Neuron (in vitro differentiated cells): ENCODE results near the gene CSNK1G2.

Experiments used
- H2AFZ ChIP-seq: one replicate; pipeline ENCODE4 v1.6.1; 2013; ENCODE audit warnings: low read depth, mild to moderate bottlenecking, inconsistent platforms, low read length, moderate library complexity
- H3K27me3 ChIP-seq: one replicate; pipeline ENCODE4 v1.6.1; 2013; ENCODE audit warnings: low read length; ENCODE audit not compliant: insufficient read depth
- H3K36me3 ChIP-seq: one replicate; pipeline ENCODE4 v1.6.1; 2013; ENCODE audit warnings: low read length; ENCODE audit not compliant: insufficient read depth
- H3K4me1 ChIP-seq: one replicate; pipeline ENCODE4 v1.6.1; 2013; ENCODE audit warnings: low read length; ENCODE audit not compliant: insufficient read depth
- H3K4me3 ChIP-seq: 2 replicates; pipeline ENCODE4 v1.5.1; 2013; ENCODE audit warnings: mild to moderate bottlenecking, low read length, moderate library complexity
- H3K9me3 ChIP-seq: one replicate; pipeline ENCODE4 v1.6.1; 2013; ENCODE audit warnings: low read length

Gene CSNK1G2

DNA sequence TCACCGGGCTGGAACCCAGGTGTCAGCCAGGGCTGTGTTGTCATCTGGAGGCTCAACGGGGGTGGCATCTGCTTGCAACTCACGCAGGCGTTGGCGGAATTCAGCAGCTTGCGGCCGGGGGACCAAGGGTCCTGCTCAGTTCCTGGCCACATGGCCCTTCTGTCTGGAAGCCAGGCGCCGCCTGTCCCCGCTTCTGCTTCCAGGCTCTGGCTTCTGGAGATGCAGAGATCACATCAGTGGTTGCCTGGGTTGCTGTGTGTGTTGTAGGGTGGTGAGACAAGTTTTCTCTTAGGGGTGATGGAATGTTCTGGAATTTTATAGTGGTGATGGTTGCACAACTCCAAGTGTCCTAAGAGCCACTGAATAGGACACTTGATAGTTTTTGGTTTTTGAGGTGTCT is 30.8 kb upstream of the CSNK1G2 start:
- Histone ChIP-seq H3K27me3 (no peaks in the 10 kb centered on the region), H3K4me3 (no peak overlapping the region), H3K4me1 (peaks cover 6% of the 10 kb centered on the region), H3K9me3 (peaks cover 30% of the 10 kb centered on the region), H3K36me3 (peaks cover 29% of the 10 kb centered on the region), H2AFZ (no peak overlapping the region)

DNA sequence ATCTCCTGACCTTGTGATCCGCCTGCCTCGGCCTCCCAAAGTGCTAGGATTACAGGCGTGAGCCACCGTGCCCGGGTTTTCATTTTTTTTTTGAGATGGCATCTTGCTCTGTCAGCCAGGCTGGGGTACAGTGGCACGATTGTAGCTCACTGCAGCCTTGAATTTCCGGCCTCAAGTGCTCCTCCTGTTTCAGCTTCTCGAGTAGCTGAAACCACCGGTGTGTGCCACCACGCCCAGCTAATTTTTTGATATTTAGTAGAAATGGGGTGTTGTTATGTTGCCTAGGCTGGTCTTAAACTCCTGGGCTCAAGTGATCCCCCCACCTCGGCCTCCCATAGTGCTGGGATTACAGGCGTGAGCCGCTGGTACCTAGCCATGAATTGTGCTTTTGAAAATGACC is 29.9 kb upstream of the CSNK1G2 start:
- H3K4me1 ChIP-seq = peaks cover under 1% of the 10 kb centered on the region
- no peak overlapping the region for H2AFZ ChIP-seq
- no peak overlapping the region for H3K4me3 ChIP-seq
- H3K27me3 ChIP-seq = no peaks in the 10 kb centered on the region
- H3K36me3 ChIP-seq = peaks cover 32% of the 10 kb centered on the region
- peaks cover 30% of the 10 kb centered on the region for H3K9me3 ChIP-seq

DNA sequence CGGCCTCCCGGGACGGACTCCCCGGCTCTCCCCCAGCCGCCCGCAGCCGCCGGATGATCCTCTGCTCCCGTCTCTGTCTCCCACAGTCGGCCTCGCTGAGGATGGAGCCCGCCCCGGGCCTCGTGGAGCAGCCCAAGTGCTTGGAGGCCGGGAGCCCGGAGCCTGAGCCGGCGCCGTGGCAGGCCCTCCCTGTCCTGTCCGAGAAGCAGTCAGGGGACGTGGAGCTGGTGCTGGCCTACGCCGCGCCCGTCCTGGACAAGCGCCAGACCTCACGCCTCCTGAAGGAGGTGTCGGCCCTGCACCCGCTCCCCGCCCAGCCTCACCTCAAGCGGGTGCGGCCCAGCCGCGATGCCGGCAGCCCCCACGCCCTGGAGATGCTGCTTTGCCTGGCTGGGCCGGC is 29.0 kb upstream of the CSNK1G2 start:
- Histone ChIP-seq H3K9me3 (peaks cover 30% of the 10 kb centered on the region), H3K4me3 (no peak overlapping the region), H3K36me3 (peaks cover 34% of the 10 kb centered on the region), H2AFZ (no peak overlapping the region), H3K4me1 (peaks cover 2% of the 10 kb centered on the region), H3K27me3 (no peaks in the 10 kb centered on the region)

DNA sequence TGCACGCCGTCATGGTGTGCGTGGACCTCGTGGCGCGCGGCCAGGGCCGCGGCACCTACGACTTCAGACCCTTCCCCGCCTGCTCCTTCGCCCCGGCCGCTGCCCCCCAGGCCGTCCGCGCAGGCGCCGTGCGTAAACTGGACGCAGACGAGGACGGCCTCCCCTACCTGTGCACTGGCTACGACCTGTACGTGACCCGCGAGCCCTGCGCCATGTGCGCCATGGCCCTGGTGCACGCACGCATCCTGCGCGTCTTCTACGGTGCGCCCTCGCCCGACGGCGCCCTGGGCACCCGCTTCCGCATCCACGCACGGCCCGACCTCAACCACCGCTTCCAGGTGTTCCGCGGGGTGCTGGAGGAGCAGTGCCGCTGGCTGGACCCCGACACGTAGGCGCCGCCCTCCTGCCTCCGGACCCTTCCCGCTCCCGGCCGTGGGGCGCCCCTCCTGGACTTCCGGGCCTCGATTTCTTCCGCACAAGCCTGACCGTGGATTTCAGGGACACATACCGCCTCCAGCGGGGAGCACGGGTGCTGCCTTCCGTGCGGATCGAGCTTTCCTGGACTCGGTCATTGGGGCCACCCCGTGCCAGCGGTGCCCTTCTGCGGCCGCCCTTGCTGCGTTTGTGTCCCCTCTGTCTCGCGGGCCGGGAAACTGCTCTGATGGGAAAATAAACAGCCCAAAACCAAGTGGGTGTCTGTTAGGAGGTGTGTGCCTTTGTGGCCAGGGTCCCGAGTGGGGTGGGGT is 28.0 kb upstream of the CSNK1G2 start:
- H3K4me1 ChIP-seq = peaks cover 2% of the 10 kb centered on the region
- H3K27me3 ChIP-seq = no peaks in the 10 kb centered on the region
- no peak overlapping the region for H2AFZ ChIP-seq
- H3K36me3 ChIP-seq = peaks cover 43% of the 10 kb centered on the region
- H3K9me3 ChIP-seq = peaks cover 30% of the 10 kb centered on the region
- no peak overlapping the region for H3K4me3 ChIP-seq

DNA sequence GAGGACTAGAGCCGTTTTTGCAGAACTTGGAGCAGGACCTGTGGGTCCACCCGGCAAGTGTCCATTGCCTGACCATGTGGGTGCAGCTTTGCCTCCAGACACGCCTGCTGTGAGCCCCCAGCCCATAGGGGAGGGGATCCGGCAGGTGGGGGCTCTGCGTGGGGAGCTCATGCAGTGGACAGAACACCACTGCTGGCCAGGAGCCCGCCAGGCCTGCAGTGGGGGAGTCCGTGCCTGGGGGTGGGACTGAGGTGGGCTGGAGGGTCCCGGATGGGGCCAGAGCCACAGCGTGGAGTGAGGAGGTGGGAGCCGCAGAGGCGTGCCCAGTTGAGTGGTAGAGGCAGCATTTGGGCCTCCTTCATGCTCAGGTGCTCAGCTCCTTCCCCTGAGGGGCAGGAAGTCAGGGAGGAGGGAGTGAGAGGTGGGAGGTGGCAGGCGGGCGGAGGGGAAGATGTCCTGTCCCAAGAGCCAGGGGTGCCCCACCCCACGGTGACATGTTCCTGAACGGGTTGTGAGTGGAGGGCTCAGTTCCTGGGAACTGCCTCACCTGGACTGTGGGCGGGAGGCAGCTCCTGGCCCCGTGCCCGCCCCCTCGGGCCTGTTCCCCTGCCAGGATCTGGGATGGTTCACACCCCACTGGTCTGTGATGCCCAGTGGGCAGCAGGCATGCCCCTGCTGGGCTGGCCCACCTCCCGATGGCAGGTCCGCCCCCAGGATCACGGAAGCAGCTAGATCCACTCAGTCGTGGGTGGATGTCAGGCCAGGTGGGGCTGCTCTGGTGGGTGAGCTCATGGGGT is 27.0 kb upstream of the CSNK1G2 start:
- H2AFZ ChIP-seq = no peak overlapping the region
- H3K27me3 ChIP-seq = no peaks in the 10 kb centered on the region
- H3K9me3 ChIP-seq = peaks cover 30% of the 10 kb centered on the region

DNA sequence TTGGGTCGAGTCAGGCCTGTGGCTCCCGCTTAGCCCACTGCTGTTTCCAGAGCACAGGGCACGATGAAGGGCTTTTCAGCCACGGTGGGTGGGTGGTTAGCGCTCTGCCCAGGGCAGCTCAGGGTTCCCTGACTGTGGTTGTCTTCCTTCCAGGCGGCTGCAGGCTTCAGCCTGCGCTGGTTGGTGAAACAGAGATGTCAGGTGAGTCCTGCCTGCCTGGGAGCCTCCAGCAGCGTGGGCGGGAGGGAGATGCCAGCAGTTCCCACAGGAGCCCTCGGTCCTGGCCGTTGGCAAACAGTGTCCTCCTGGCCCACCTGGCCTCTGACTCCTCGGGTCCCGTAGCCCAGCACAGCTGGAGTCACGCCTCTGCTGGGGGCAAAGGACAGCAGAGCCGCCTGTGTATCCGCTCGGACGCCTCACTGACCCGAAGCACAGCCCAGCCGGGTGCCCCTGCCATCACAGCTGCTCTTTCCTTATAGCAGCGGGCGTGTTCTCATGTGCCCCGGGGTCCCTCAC is 26.1 kb upstream of the CSNK1G2 start:
- H3K9me3 ChIP-seq = peaks cover 25% of the 10 kb centered on the region

More for the DNA sequence above, 27.0 kb upstream of the CSNK1G2 start:
- Histone ChIP-seq H3K4me1 (peaks cover 2% of the 10 kb centered on the region), H3K4me3 (no peak overlapping the region), H3K36me3 (peaks cover 51% of the 10 kb centered on the region)

DNA sequence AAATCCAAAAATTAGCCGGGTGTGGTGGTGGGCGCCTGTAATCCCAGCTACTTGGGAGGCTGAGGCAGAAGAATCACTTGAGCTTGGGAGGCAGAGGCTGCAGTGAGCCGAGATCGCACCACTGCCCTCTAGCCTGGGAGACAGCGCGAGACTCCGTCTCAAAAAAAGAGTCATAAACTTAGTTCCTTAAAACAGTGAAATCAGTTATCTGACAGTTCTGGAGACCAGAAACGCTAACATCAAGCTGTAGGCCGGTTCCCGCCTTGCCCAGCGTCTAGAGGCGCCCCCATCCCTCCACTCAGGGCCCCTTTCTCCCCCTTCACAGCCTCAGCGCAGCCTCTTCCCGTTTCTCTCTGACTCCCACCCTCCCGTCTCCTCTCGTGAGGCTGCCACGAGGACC is 23.8 kb upstream of the CSNK1G2 start:
- Histone ChIP-seq H3K4me3 (no peak overlapping the region), H3K36me3 (peaks cover 62% of the 10 kb centered on the region), H3K9me3 (peaks cover 12% of the 10 kb centered on the region), H3K4me1 (peaks cover 2% of the 10 kb centered on the region), H2AFZ (no peak overlapping the region), H3K27me3 (no peaks in the 10 kb centered on the region)

More for the DNA sequence above, 26.1 kb upstream of the CSNK1G2 start:
- Histone ChIP-seq H3K4me3 (no peak overlapping the region), H3K4me1 (peaks cover 2% of the 10 kb centered on the region), H2AFZ (no peak overlapping the region), H3K36me3 (peaks cover 53% of the 10 kb centered on the region), H3K27me3 (no peaks in the 10 kb centered on the region)

DNA sequence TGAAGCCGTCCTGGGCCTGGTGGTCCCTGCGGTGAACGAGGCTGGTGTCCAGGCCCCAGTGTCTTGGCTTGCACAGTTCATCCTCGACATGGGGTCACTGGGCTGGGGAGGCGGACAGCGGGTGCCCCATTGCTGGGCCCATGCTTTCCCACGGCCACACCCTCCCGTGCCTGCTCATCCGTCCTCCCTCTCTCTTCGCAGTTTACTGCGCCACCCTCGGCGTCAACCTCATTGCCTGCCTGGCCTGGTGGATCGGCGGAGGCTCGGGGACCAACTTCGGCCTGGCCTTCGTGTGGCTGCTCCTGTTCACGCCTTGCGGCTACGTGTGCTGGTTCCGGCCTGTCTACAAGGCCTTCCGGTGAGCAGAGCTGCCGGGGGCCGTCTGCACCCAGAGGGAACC is 23.0 kb upstream of the CSNK1G2 start:
- Histone ChIP-seq H3K27me3 (no peaks in the 10 kb centered on the region), H2AFZ (no peak overlapping the region), H3K4me1 (peaks cover 2% of the 10 kb centered on the region), H3K9me3 (peaks cover 5% of the 10 kb centered on the region), H3K36me3 (peaks cover 62% of the 10 kb centered on the region), H3K4me3 (no peak overlapping the region)

DNA sequence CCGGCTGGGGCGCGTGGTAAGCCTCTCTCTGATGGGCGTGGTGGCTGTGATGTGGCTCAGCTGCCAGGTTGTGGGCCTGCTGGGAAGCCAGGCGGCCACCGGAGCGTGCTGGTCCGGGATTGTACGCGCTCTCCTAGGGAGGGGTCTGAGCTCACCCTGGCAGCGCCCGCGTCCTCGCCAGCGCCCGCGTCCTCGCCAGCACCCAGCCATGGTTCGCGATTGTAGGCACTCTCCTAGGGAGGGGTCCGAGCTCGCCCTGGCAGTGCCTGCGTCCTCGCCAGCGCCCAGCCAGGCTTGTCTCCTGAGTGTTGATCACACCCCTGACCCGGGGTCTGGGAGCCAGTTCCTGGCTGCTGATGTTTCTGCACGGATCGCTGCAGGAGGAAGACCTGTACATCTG is 22.0 kb upstream of the CSNK1G2 start:
- Histone ChIP-seq H3K36me3 (peaks cover 59% of the 10 kb centered on the region), H3K9me3 (no peaks in the 10 kb centered on the region), H3K4me1 (peaks cover 2% of the 10 kb centered on the region), H2AFZ (no peak overlapping the region), H3K4me3 (no peak overlapping the region), H3K27me3 (no peaks in the 10 kb centered on the region)

DNA sequence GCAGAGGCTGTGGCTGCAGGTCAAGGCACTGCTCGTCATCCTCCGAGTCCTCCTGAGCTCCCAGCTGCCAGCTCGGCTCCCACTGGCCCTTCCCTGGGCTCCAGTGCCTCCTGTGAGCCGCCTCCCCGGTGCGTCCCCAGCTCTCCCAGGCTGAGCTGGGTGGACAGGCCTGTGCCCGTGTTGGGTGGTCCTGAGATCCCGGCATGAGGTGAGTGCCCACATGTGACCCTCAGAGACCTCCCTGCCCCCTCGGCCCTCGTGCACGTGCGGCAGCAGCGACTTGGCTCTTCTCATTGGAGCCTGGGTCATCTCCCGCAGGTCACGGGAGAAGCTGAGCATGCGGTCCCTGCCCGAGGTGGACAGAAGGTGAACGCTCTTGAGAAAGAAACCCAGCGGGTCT is 20.3 kb upstream of the CSNK1G2 start:
- Histone ChIP-seq H3K4me1 (peaks cover 2% of the 10 kb centered on the region), H2AFZ (no peak overlapping the region), H3K27me3 (no peaks in the 10 kb centered on the region), H3K36me3 (peaks cover 62% of the 10 kb centered on the region), H3K4me3 (no peak overlapping the region), H3K9me3 (no peaks in the 10 kb centered on the region)

DNA sequence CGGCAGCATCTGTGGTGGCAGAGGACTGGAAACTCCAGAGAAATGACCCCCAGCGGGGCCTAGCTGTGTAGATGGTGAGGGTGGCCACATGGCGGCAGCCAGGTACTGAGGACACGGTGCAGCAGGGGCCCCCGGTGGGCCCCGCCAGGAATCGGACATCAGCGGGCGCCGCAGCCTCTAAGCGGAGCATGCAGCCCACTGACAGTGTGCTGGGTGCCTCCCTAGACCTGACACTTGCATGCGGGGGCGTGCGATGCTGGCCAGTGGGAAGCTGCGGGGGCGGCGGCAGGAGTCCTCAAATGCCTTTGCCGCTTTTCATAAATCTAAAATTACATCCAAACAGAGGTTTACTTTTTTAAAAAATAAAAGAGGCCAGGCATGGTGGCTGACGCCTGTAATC is 19.6 kb upstream of the CSNK1G2 start:
- Histone ChIP-seq H3K36me3 (peaks cover 62% of the 10 kb centered on the region), H2AFZ (no peak overlapping the region), H3K9me3 (no peaks in the 10 kb centered on the region), H3K4me1 (peaks cover under 1% of the 10 kb centered on the region), H3K27me3 (no peaks in the 10 kb centered on the region), H3K4me3 (no peak overlapping the region)

DNA sequence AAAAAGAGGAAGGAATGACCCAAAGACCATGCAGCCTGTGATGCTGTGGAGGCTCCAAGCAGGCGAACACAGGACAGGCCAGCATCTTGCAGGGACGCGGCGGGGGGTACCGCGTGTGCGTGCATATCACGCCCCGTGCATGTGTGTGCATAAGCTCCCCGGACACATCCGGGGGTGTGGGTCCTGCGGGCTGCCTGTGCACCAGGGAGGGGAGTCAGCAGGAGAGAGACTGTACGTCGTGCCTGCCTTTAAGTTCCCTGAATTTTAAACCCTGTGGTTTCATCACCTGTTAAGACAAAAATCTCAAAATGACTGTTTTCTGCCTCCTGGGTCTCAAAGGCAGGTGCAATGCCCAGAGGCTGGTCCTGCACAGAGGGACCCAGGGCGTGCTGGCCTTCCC is 19.1 kb upstream of the CSNK1G2 start:
- Histone ChIP-seq H3K36me3 (peaks cover 60% of the 10 kb centered on the region), H2AFZ (no peak overlapping the region), H3K4me1 (no peaks in the 10 kb centered on the region), H3K4me3 (no peak overlapping the region), H3K27me3 (no peaks in the 10 kb centered on the region), H3K9me3 (no peaks in the 10 kb centered on the region)

DNA sequence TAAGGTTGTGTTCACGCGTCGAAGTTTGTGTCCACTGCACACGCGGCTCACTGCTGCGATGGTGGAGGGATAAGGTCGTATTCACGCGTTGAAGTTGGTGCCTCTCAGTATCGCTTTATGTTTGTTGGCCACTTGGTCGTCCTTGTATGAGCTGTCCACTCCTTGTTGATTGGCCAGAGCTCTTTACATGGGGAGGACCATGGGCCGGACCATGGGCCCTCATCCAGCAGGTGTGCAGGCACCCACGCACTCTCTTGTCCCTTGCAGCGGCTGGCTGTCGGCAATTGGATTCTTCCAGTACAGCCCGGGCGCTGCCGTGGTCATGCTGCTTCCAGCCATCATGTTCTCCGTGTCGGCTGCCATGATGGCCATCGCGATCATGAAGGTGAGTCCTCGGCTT is 18.2 kb upstream of the CSNK1G2 start:
- H3K27me3 ChIP-seq = no peaks in the 10 kb centered on the region
- peaks cover 52% of the 10 kb centered on the region for H3K36me3 ChIP-seq
- H3K4me3 ChIP-seq = no peak overlapping the region
- no peak overlapping the region for H2AFZ ChIP-seq
- H3K4me1 ChIP-seq = no peaks in the 10 kb centered on the region
- H3K9me3 ChIP-seq = no peaks in the 10 kb centered on the region
